CD14-positive monocyte (primary cell): Measurements from ENCODE around the gene SNAP25. TPM values are rescaled to one million over a fixed set of nuclear protein-coding genes. Genes with fewer than 3 reads are reported as not detected.

Source experiments
- DNase-seq, 3 donors: peaks; one replicate each; pipeline ENCODE4 v3.0.0-alpha.2; 2011 to 2022
- H2AFZ ChIP-seq: 2 replicates; pipeline ENCODE4 v1.6.0; 2012; ENCODE audit warnings: mild to moderate bottlenecking, low read depth, low read length, inconsistent platforms; ENCODE audit not compliant: insufficient read depth, poor library complexity, severe bottlenecking
- H3K27ac ChIP-seq, 2 donors: 1 replicate in 1 of 2; 2 replicates in 1 of 2; pipeline ENCODE4 v1.5.1; 2012 to 2013; ENCODE audit warnings: low read length in 2 of 2, control low read depth in 1 of 2, inconsistent platforms in 1 of 2, low read depth in 1 of 2, mild to moderate bottlenecking in 1 of 2
- H3K27me3 ChIP-seq, 2 donors: one replicate each; pipeline versions ENCODE4 v1.6.0 to v1.6.1; 2011 to 2013; ENCODE audit warnings: low read length in 2 of 2; ENCODE audit not compliant: control insufficient read depth in 2 of 2, insufficient read depth in 2 of 2
- H3K36me3 ChIP-seq, 2 donors: replicated peaks in 1 of 2; 1 replicate in 1 of 2; 2 replicates in 1 of 2; pipeline versions ENCODE4 v1.5.1 to v1.6.1; 2012 to 2013; ENCODE audit warnings: low read length in 2 of 2, control low read depth in 1 of 2, inconsistent platforms in 1 of 2, mild to moderate bottlenecking in 1 of 2; ENCODE audit not compliant: insufficient read depth in 2 of 2, control insufficient read depth in 1 of 2
- H3K4me1 ChIP-seq, 2 donors: 1 replicate in 1 of 2; 2 replicates in 1 of 2; pipeline versions ENCODE4 v1.5.1 to v1.6.1; 2012 to 2013; ENCODE audit warnings: low read length in 2 of 2, control low read depth in 1 of 2, inconsistent platforms in 1 of 2, mild to moderate bottlenecking in 1 of 2, moderate library complexity in 1 of 2; ENCODE audit not compliant: insufficient read depth in 2 of 2, control insufficient read depth in 1 of 2
- H3K4me2 ChIP-seq: replicated peaks from 2 replicates; pipeline ENCODE3; 2012; ENCODE audit warnings: low read length, moderate library complexity, mild to moderate bottlenecking; ENCODE audit not compliant: poor library complexity, severe bottlenecking; ENCODE audit errors: extremely low read depth
- H3K4me3 ChIP-seq, 3 experiments: fragments of 200-600 bp in 1 of 3; sonication (generic) in 1 of 3; replicated peaks in 1 of 3; 1 replicate in 2 of 3; 2 replicates in 1 of 3; pipeline ENCODE4 v1.5.1; 2011 to 2013; ENCODE audit warnings: low read length in 3 of 3, mild to moderate bottlenecking in 3 of 3, control low read depth in 2 of 3, low read depth in 2 of 3, inconsistent platforms in 1 of 3, moderate library complexity in 1 of 3
- H3K79me2 ChIP-seq: 2 replicates; pipeline ENCODE4 v1.6.0; 2012; ENCODE audit warnings: mild to moderate bottlenecking, control low read depth, inconsistent platforms, low read length, moderate library complexity; ENCODE audit not compliant: insufficient read depth
- H3K9ac ChIP-seq: 2 replicates; pipeline ENCODE4 v1.6.0; 2017; ENCODE audit warnings: low read length, mild to moderate bottlenecking; ENCODE audit not compliant: insufficient read depth, poor library complexity, severe bottlenecking
- H3K9me3 ChIP-seq, 2 donors: replicated peaks in 1 of 2; 1 replicate in 1 of 2; 2 replicates in 1 of 2; pipeline versions ENCODE4 v1.5.1 to v1.6.1; 2012 to 2013; ENCODE audit warnings: low read length in 2 of 2, control low read depth in 1 of 2; ENCODE audit not compliant: control insufficient read depth in 1 of 2, insufficient read depth in 1 of 2
- H4K20me1 ChIP-seq: 2 replicates; pipeline ENCODE4 v1.6.0; 2012; ENCODE audit warnings: mild to moderate bottlenecking, low read length, control low read depth, moderate library complexity; ENCODE audit not compliant: insufficient read depth
- H3K27ac Mint-ChIP-seq, 7 donors: one replicate each; pipeline ENCODE4 v1.8.0; 2020; ENCODE audit warnings: mild to moderate bottlenecking in 7 of 7, mixed read lengths in 7 of 7, moderate library complexity in 6 of 7, inconsistent platforms in 2 of 7
- H3K27me3 Mint-ChIP-seq, 3 donors: one replicate each; pipeline ENCODE4 v1.8.0; 2021 to 2022; ENCODE audit warnings: low read depth in 3 of 3, mild to moderate bottlenecking in 3 of 3, mixed read lengths in 3 of 3, moderate library complexity in 3 of 3, inconsistent platforms in 1 of 3
- H3K36me3 Mint-ChIP-seq, 2 donors: one replicate each; pipeline ENCODE4 v1.8.0; 2020; ENCODE audit warnings: mixed read lengths in 2 of 2, inconsistent platforms in 1 of 2, mild to moderate bottlenecking in 1 of 2
- H3K4me1 Mint-ChIP-seq: one replicate; pipeline ENCODE4 v1.8.0; 2020; ENCODE audit warnings: mild to moderate bottlenecking, mixed read lengths
- H3K4me3 Mint-ChIP-seq, 2 donors: one replicate each; pipeline ENCODE4 v1.8.0; 2020; ENCODE audit warnings: mild to moderate bottlenecking in 2 of 2, mixed read lengths in 2 of 2, moderate library complexity in 1 of 2
- H3K9me3 Mint-ChIP-seq, 7 donors: one replicate each; pipeline ENCODE4 v1.8.0; 2020 to 2022; ENCODE audit warnings: mixed read lengths in 7 of 7, mild to moderate bottlenecking in 6 of 7, moderate library complexity in 6 of 7, inconsistent platforms in 2 of 7
- CTCF ChIP-seq: fragments of 200-600 bp; IDR thresholded peaks from one replicate; pipeline ENCODE4 v1.8.0; 2022; ENCODE audit warnings: antibody characterized with exemption, mild to moderate bottlenecking
- WGBS: methylation state at CpG from one replicate; pipeline ENCODE4 v1.1.5; 2013; ENCODE audit warnings: missing lambda C conversion rate; ENCODE audit not compliant: insufficient coverage; 5-methylcytosine and 5-hydroxymethylcytosine counted together
- intact Hi-C, 2 donors: fragments of 100-400 bp; cut with micrococcal nuclease; formaldehyde crosslinking; loops; one replicate each; pipeline versions ENCODE4 v1.15.0 to v1.15.1; 2023
- polyA plus RNA-seq, 3 donors: library from polyadenylated mRNA; depleted of rRNA in 1 of 3; unstranded in 2 of 3; stranded (reverse) in 1 of 3; fragments of 300-500 nt in 2 of 3; fragments of >200 nt in 1 of 3; fragmentation: Illumina TruSeq in 2 of 3; gene quantifications; 1 replicate in 2 of 3; 2 replicates in 1 of 3; pipeline ENCODE4 v1.2.3, GENCODE V29; 2012 to 2021
- small RNA-seq: library from RNA; depleted of rRNA; stranded (forward); fragments of <200 nt; gene quantifications from one replicate; pipeline ENCODE3, GENCODE V24; 2012; ENCODE audit warnings: low read depth; ENCODE audit not compliant: insufficient read length

SNAP25 gene
- polyA plus RNA-seq, 3 donors, result not detected

GRCh38 chr20:10356628-10357027 is 138.0 kb downstream of the SNAP25 start:
- no peak for DNase-seq
- Mint-ChIP-seq H3K36me3 (no peaks in the 10 kb centered on the region), H3K9me3 (peaks cover 4 to 13% (median 7%) of the 10 kb centered on the region in 7 donors), H3K27ac (no peak overlapping the region), H3K4me3 (no peak overlapping the region), H3K27me3 (peaks cover 0 to 2% (median 0%) of the 10 kb centered on the region in 3 donors), H3K4me1 (no peaks in the 10 kb centered on the region)
- no CpG with 5 or more reads among the region's 1 CpG for WGBS
- H3K27ac ChIP-seq, result no peak overlapping the region
- peaks cover 4 to 5% of the 10 kb centered on the region in 2 donors for H3K9me3 ChIP-seq
- no peaks in the 10 kb centered on the region for H3K27me3 ChIP-seq
- H3K79me2 ChIP-seq, result no peaks in the 10 kb centered on the region
- H3K4me3 ChIP-seq, result no peak overlapping the region
- no peaks in the 10 kb centered on the region for H3K4me1 ChIP-seq
- H2AFZ ChIP-seq, result no peak overlapping the region
- H3K36me3 ChIP-seq, result no peaks in the 10 kb centered on the region
- no peak overlapping the region for H3K4me2 ChIP-seq
- no peaks in the 10 kb centered on the region for H4K20me1 ChIP-seq
- no peak overlapping the region for H3K9ac ChIP-seq
- intact Hi-C loops, result no loop called here
- no peak for TF ChIP-seq CTCF

Small RNA genes lying within 50 kb of the gene (small RNA-seq; reads per million reads assigned to genes)
- gene HIGD1AP15, result not detected

Other genes with a start within 250 kb of the SNAP25 start
- gene ANKEF1, start 183.8 kb upstream of the SNAP25 start, polyA plus RNA-seq, result under 1 TPM; 0.03 to 0.15 (median 0.10) TPM
- 10 to 100 TPM in 2 of 3 donors, 1 to 10 TPM in 1; 4.8 to 34.6 (median 31.8) TPM for gene MKKS, start 215.4 kb downstream of the SNAP25 start, polyA plus RNA-seq
- 1 to 10 TPM in 2 of 3 donors, under 1 TPM in 1; 0.76 to 2.5 (median 1.1) TPM for gene SLX4IP, start 216.5 kb downstream of the SNAP25 start, polyA plus RNA-seq